Measurements from ENCODE around the gene ZCCHC24.

Gene ZCCHC24

GRCh38 chr10:79433324-79434222, 11.9 kb downstream of the ZCCHC24 start:
- in situ Hi-C loops (cut with MboI; ENCODE audit: low sequenced_read_pairs) = no loop called here

- in situ Hi-C loops (cut with MboI; ENCODE audit: low sequenced_read_pairs) = no loop called here
Measured at GRCh38 chr10:79431891-79432831, 13.3 kb downstream of the ZCCHC24 start.

- in situ Hi-C loops (cut with MboI; ENCODE audit: low sequenced_read_pairs) = no loop called here
Measured at GRCh38 chr10:79431428-79431827, 14.0 kb downstream of the ZCCHC24 start.

GRCh38 chr10:79430936-79431335, 14.5 kb downstream of the ZCCHC24 start:
- in situ Hi-C loops (cut with MboI; ENCODE audit: low sequenced_read_pairs) = no loop called here

- in situ Hi-C loops (cut with MboI; ENCODE audit: low sequenced_read_pairs) = no loop called here
Measured at GRCh38 chr10:79430325-79430905, 15.0 kb downstream of the ZCCHC24 start.

GRCh38 chr10:79429751-79430150, 15.7 kb downstream of the ZCCHC24 start:
- in situ Hi-C loops (cut with MboI; ENCODE audit: low sequenced_read_pairs) = no loop called here

GRCh38 chr10:79427965-79428364, 17.5 kb downstream of the ZCCHC24 start:
- in situ Hi-C loops (cut with MboI; ENCODE audit: low sequenced_read_pairs) = no loop called here

- in situ Hi-C loops (cut with MboI; ENCODE audit: low sequenced_read_pairs) = no loop called here
Measured at GRCh38 chr10:79425074-79425532, 20.3 kb downstream of the ZCCHC24 start.

GRCh38 chr10:79424221-79425073, 21.0 kb downstream of the ZCCHC24 start:
- in situ Hi-C loops (cut with MboI; ENCODE audit: low sequenced_read_pairs) = no loop called here

- in situ Hi-C loops (cut with MboI; ENCODE audit: low sequenced_read_pairs) = no loop called here
Measured at GRCh38 chr10:79422178-79422892, 23.1 kb downstream of the ZCCHC24 start.

GRCh38 chr10:79420974-79421688, 24.3 kb downstream of the ZCCHC24 start:
- in situ Hi-C loops (cut with MboI; ENCODE audit: low sequenced_read_pairs) = no loop called here

- in situ Hi-C loops (cut with MboI; ENCODE audit: low sequenced_read_pairs) = no loop called here
Measured at GRCh38 chr10:79418886-79419595, 26.4 kb downstream of the ZCCHC24 start.

- in situ Hi-C loops (cut with MboI; ENCODE audit: low sequenced_read_pairs) = no loop called here
Measured at GRCh38 chr10:79418274-79418673, 27.1 kb downstream of the ZCCHC24 start.

GRCh38 chr10:79417731-79418130, 27.7 kb downstream of the ZCCHC24 start:
- in situ Hi-C loops (cut with MboI; ENCODE audit: low sequenced_read_pairs) = no loop called here

GRCh38 chr10:79417266-79417665, 28.2 kb downstream of the ZCCHC24 start:
- in situ Hi-C loops (cut with MboI; ENCODE audit: low sequenced_read_pairs) = no loop called here

- in situ Hi-C loops (cut with MboI; ENCODE audit: low sequenced_read_pairs) = no loop called here
Measured at GRCh38 chr10:79416578-79417255, 28.7 kb downstream of the ZCCHC24 start.

GRCh38 chr10:79415736-79416577, 29.5 kb downstream of the ZCCHC24 start:
- in situ Hi-C loops (cut with MboI; ENCODE audit: low sequenced_read_pairs) = no loop called here
